ENCODE measurements around the gene E2F4. TPM values are rescaled to one million over a fixed set of nuclear protein-coding genes. Genes with fewer than 3 reads are reported as not detected.
A peak's percentile ranks its signal among the peaks of the same experiment; 100 is the strongest.

The E2F4 gene
- total and polyA plus RNA-seq, 2 experiments from 2014 or later, result 67.0 to 135 TPM

- no peak for TF ChIP-seq ZNF462 (CRISPR knock-in tag; IDR thresholded peaks at IDR 0.05)
- TF ChIP-seq CREB1 (CRISPR knock-in tag; IDR thresholded peaks at IDR 0.05; ENCODE audit: low read depth), result no peak
- peak; percentile 72 for TF ChIP-seq EZH2 (IDR thresholded peaks at IDR 0.05; ENCODE audit: low read depth, unreplicated experiment)
- TF ChIP-seq ETS1 (IDR thresholded peaks at IDR 0.05), result no peak
- no peak for TF ChIP-seq ZNF331 (CRISPR knock-in tag; IDR thresholded peaks at IDR 0.05; ENCODE audit: low read depth)
- TF ChIP-seq CTCF (conservative IDR thresholded peaks at IDR 0.05; ENCODE audit: low read depth in 2 of 2), result peak; percentile 81 to 91
- Histone ChIP-seq H3K27ac (ENCODE audit: low read depth) (no peak overlapping the region), H3K4me2 (peak overlapping the region; percentile 97), H4K20me1 (replicated peaks; ENCODE audit: insufficient read depth) (peaks cover 6% of the 10 kb centered on the region), H3K79me2 (replicated peaks; ENCODE audit: insufficient read depth) (no peaks in the 10 kb centered on the region), H3K9me2 (ENCODE audit: insufficient read depth) (no peaks in the 10 kb centered on the region), H3F3A (replicated peaks; ENCODE audit: low read depth) (0 out of 2 replicates have a peak, but pooled peaks cover 16% of the 10 kb centered on the region), H2AFZ (peak overlapping the region; percentile 78; the same call in 1 of the 2 replicates), H3K27me3 (ENCODE audit: insufficient read depth) (peaks cover 97% of the 10 kb centered on the region), H3K4me3 (peak overlapping the region; percentile 69), H3K4me1 (ENCODE audit: insufficient read depth) (peaks cover 28% of the 10 kb centered on the region), H3K36me3 (ENCODE audit: insufficient read depth) (no peaks in the 10 kb centered on the region)
- H3K4me1 Mint-ChIP-seq, result peaks cover 46% of the 10 kb centered on the region
- peak; percentile 53 for ATAC-seq
- H3K36me3 Mint-ChIP-seq (ENCODE audit: low read depth), result no peaks in the 10 kb centered on the region; the same call in 2 of the 3 replicates
- DNase-seq (ENCODE audit: low spot score), result peak; percentile 94
- peaks cover 94% of the 10 kb centered on the region for H3K27me3 Mint-ChIP-seq (ENCODE audit: insufficient read depth, low read depth, poor library complexity)
- H3K27ac Mint-ChIP-seq, result no peak overlapping the region
- H3K4me3 Mint-ChIP-seq, result peak overlapping the region; percentile 79
- H3K9me3 Mint-ChIP-seq, result no peaks in the 10 kb centered on the region; the same call in 2 of the 3 replicates
Measured at GRCh38 chr16:67169642-67170167, 22.2 kb upstream of the E2F4 start.
